Gastrocnemius medialis (tissue), 4 donors: Measurements from ENCODE around the gene HOXD10.

Experiments
- POLR2A ChIP-seq, 2 donors: fragments of 450-650 bp; IDR thresholded peaks; one replicate each; pipeline ENCODE4 v1.6.1; 2017; ENCODE audit warnings: antibody characterized with exemption in 2 of 2, mild to moderate bottlenecking in 2 of 2, moderate library complexity in 2 of 2
- TF ChIP-seq, protein P1 (sequence below), 5 experiments: fragments of 450-650 bp in 3 of 5; fragments of 200-600 bp in 2 of 5; sonication (generic) in 2 of 5; IDR thresholded peaks in 4 of 5; conservative IDR thresholded peaks in 1 of 5; 1 replicate in 4 of 5; 2 replicates in 1 of 5; pipeline ENCODE4 v1.5.1; 2016 to 2019; ENCODE audit warnings: antibody characterized with exemption in 5 of 5, mild to moderate bottlenecking in 3 of 5, moderate library complexity in 3 of 5

DNA sequence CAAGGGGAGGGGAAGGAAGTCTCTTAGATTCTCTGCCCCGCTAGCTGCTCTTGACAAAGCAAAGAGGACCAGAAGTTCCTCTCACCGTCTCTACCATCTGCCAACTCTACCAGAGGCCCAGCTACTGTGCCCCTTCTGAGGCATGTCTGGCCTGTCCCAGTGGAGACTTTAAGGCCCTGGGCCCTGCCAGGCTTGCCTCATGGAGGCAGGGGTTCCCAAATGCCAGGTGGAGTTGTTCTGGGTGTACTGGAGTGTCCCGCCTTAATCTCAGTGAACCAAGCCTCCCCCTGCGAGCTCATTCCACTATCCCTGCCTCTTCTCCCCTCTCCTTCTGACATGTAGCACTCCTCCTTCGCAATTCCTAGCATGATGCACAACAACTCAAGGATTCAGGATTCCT is 14.7 kb upstream of the HOXD10 start:
- TF ChIP-seq, protein P1, sequence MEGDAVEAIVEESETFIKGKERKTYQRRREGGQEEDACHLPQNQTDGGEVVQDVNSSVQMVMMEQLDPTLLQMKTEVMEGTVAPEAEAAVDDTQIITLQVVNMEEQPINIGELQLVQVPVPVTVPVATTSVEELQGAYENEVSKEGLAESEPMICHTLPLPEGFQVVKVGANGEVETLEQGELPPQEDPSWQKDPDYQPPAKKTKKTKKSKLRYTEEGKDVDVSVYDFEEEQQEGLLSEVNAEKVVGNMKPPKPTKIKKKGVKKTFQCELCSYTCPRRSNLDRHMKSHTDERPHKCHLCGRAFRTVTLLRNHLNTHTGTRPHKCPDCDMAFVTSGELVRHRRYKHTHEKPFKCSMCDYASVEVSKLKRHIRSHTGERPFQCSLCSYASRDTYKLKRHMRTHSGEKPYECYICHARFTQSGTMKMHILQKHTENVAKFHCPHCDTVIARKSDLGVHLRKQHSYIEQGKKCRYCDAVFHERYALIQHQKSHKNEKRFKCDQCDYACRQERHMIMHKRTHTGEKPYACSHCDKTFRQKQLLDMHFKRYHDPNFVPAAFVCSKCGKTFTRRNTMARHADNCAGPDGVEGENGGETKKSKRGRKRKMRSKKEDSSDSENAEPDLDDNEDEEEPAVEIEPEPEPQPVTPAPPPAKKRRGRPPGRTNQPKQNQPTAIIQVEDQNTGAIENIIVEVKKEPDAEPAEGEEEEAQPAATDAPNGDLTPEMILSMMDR (IDR thresholded peaks at IDR 0.05 in 4 of 5, conservative IDR thresholded peaks at IDR 0.05 in 1 of 5) = no peak
- TF ChIP-seq POLR2A (IDR thresholded peaks at IDR 0.05) = no peak
